ENCODE data around the gene ERC2. TPM values are rescaled to one million over a fixed set of nuclear protein-coding genes. Genes with fewer than 3 reads are reported as not detected.
A peak's percentile ranks its signal among the peaks of the same experiment; 100 is the strongest.

The ERC2 gene
- total RNA-seq, 6 donors from 2014 or later = 0.67 to 14.7 (median 1.3) TPM

GRCh38 chr3:56253941-56254665, 214.2 kb downstream of the ERC2 start:
- Histone ChIP-seq H3K9me3 (no peaks in the 10 kb centered on the region), H3K27me3 (no peaks in the 10 kb centered on the region), H3K36me3 (no peaks in the 10 kb centered on the region), H3K4me3 (no peak overlapping the region), H3K4me1 (no peaks in the 10 kb centered on the region), H3K27ac (no peak overlapping the region)
- 46 to 50% methylated on average over 7 of the region's 7 CpGs for WGBS, 2 donors
- DNase-seq = no peak
- ATAC-seq (ENCODE audit: low FRiP score in 2 of 2) = peak in 1 of 2 donors; percentile 30
- TF ChIP-seq POLR2A (IDR thresholded peaks at IDR 0.05) = no peak
- TF ChIP-seq EP300 (IDR thresholded peaks at IDR 0.05) = no peak
- TF ChIP-seq, protein P1, sequence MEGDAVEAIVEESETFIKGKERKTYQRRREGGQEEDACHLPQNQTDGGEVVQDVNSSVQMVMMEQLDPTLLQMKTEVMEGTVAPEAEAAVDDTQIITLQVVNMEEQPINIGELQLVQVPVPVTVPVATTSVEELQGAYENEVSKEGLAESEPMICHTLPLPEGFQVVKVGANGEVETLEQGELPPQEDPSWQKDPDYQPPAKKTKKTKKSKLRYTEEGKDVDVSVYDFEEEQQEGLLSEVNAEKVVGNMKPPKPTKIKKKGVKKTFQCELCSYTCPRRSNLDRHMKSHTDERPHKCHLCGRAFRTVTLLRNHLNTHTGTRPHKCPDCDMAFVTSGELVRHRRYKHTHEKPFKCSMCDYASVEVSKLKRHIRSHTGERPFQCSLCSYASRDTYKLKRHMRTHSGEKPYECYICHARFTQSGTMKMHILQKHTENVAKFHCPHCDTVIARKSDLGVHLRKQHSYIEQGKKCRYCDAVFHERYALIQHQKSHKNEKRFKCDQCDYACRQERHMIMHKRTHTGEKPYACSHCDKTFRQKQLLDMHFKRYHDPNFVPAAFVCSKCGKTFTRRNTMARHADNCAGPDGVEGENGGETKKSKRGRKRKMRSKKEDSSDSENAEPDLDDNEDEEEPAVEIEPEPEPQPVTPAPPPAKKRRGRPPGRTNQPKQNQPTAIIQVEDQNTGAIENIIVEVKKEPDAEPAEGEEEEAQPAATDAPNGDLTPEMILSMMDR (IDR thresholded peaks at IDR 0.05) = no peak
- no peak for TF ChIP-seq POLR2AphosphoS5 (IDR thresholded peaks at IDR 0.05)

DNA sequence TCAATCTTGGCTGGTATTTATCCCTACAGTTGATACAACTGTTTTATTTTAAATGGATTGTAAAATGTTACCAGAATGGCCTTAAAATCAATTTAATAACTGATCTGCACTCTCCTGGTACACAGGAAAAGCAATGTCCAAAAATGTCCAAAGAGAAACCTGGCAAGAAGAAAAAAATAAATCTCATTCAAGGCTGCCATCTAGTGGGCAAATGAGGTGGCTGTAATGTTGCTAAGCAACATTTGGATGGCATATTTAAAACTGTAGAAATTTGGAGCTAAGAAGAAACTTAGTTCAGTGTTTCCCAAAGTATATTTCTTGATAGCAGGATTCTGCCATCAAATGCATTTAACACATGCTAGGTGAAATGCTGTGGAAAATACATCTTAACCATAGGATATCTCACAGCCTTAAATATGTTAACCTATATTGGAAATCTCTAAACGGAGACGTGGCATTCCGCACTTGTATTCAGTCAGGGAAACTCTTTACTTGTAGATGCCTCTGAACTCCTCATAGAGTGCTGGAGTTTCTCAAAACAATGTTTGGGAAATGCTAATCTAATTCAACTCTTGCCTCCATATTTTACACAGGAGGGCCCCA, 216.8 kb downstream of the ERC2 start:
- Histone ChIP-seq H3K36me3 (no peaks in the 10 kb centered on the region), H3K27ac (no peak overlapping the region), H3K4me3 (no peak overlapping the region), H3K27me3 (no peaks in the 10 kb centered on the region), H3K4me1 (no peaks in the 10 kb centered on the region), H3K9me3 (no peaks in the 10 kb centered on the region)
- WGBS, 2 donors = 93 to 94% methylated on average over 3 of the region's 3 CpGs
- peak in 1 of 2 donors; percentile 58 for ATAC-seq (ENCODE audit: low FRiP score in 2 of 2)
- no peak for DNase-seq
- TF ChIP-seq, protein P1 (IDR thresholded peaks at IDR 0.05) = peak; percentile 27 to 72 (median 60)
- no peak for TF ChIP-seq POLR2AphosphoS5 (IDR thresholded peaks at IDR 0.05)
- no peak for TF ChIP-seq POLR2A (IDR thresholded peaks at IDR 0.05)
- no peak for TF ChIP-seq EP300 (IDR thresholded peaks at IDR 0.05)

DNA sequence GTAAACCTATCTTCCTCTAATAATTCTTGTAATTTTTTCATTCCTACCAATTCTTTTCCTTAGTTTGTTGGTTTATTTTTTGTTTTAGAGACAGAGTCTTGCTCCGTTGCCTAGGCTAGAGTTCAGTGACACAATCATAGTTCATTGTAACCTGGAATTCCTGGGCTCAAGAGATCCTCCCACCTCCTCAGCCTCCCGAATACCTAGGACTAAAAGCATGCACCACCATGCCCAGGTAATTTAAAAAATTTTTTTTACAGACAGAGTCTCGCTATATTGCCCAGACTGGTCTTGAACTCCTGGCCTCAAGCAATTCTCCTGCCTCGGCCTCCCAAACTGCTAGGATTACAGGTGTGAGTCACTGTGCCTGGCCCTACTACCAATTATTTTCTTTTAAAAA, 220.2 kb downstream of the ERC2 start:
- H3K4me3 ChIP-seq = no peak overlapping the region
- H3K36me3 ChIP-seq = no peaks in the 10 kb centered on the region
- TF ChIP-seq POLR2A (IDR thresholded peaks at IDR 0.05) (no peak), EP300 (IDR thresholded peaks at IDR 0.05) (no peak), POLR2AphosphoS5 (IDR thresholded peaks at IDR 0.05) (no peak)
- TF ChIP-seq, protein P1 (IDR thresholded peaks at IDR 0.05) = no peak
- DNase-seq (no peak), ATAC-seq (ENCODE audit: low FRiP score in 2 of 2) (no peak)
- no peak overlapping the region for H3K27ac ChIP-seq
- WGBS, 2 donors = 78 to 87% methylated on average over 4 of the region's 4 CpGs
- no peaks in the 10 kb centered on the region for H3K27me3 ChIP-seq
- H3K9me3 ChIP-seq = no peaks in the 10 kb centered on the region
- H3K4me1 ChIP-seq = no peaks in the 10 kb centered on the region

DNA sequence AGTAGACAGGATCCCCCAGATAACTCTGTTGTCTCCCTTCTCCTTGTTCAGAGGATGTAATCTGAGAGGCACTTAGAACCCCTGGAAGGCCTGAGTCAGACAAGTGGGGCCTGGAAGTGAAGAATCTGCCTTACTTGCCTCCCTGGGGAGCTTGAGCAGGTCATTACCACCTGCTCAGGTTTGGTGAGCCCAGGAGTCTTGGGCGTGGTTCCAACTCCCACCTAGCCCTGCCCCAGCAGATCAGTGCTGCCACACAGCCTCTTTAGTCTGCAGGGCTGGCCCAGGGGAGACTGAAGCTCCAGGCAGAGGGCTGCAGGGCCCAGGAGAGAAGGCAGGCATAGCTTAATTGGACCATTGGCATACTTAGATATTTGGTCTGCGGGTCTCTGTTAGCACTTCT, 230.0 kb downstream of the ERC2 start:
- Histone ChIP-seq H3K36me3 (no peaks in the 10 kb centered on the region), H3K27ac (no peak overlapping the region), H3K4me3 (no peak overlapping the region), H3K27me3 (no peaks in the 10 kb centered on the region), H3K9me3 (no peaks in the 10 kb centered on the region), H3K4me1 (no peaks in the 10 kb centered on the region)
- ATAC-seq (ENCODE audit: low FRiP score in 2 of 2) (no peak), DNase-seq (no peak)
- TF ChIP-seq POLR2A (IDR thresholded peaks at IDR 0.05) = no peak
- TF ChIP-seq POLR2AphosphoS5 (IDR thresholded peaks at IDR 0.05) = no peak
- TF ChIP-seq, protein P1 (IDR thresholded peaks at IDR 0.05) = no peak
- no peak for TF ChIP-seq EP300 (IDR thresholded peaks at IDR 0.05)
- 75 to 100% methylated on average over 1 to 2 of the region's 2 CpGs for WGBS, 2 donors

Data from upper lobe of left lung (tissue), 6 donors.